Measurements from ENCODE around the gene CSNK1E. TPM values are rescaled to one million over a fixed set of nuclear protein-coding genes. Genes with fewer than 3 reads are reported as not detected.

The CSNK1E gene
- total and polyA plus RNA-seq, 2 of the 8 experiments (the other 6 are each of a cell fraction or from before 2014, with no cell fraction given) = 247 to 263 TPM

DNA sequence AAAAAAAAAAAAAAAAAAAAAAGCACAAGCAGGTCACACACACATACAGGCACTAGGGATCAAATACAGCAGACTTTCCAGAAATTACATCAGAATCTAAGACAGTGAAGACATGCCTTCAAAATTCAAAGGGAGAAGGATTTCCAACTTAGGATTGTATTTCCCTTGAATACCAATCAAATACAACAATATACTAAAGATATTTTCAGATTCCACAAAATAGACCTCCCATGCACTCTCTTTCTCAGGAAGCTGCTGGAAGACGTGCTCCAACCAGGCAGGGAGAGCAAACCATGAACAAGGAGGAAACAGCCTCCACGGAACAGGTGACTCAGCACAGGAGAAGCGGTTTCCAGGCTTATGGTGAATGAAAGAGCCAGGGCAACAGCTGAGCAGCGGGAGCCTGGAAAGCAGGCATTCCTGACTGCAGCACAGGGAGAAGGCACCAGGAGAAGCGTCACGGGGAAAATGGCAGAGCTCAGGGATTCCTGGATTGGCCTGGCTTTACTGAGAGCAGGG is 76.4 kb downstream of the CSNK1E start (continued):
- TF ChIP-seq GTF2F1 (IDR thresholded peaks at IDR 0.05; ENCODE audit: borderline replicate concordance, low read depth, low read length) (no peak), SP1 (IDR thresholded peaks at IDR 0.05; ENCODE audit: low read depth, low read length) (0 out of 2 replicates have a peak, but pooled peaks have one; percentile 53), NANOG (IDR thresholded peaks at IDR 0.05; ENCODE audit: insufficient read depth, low read depth, low read length, poor library complexity, severe bottlenecking) (no peak), YY1 (IDR thresholded peaks at IDR 0.05; ENCODE audit: low read depth, low read length) (peak; percentile 89), BACH1 (IDR thresholded peaks at IDR 0.05; ENCODE audit: low read length) (peak; percentile 99), RNF2 (IDR thresholded peaks at IDR 0.05; ENCODE audit: borderline replicate concordance, low read depth, low read length, missing control alignments, poor library complexity, severe bottlenecking) (no peak), CBX8 (IDR thresholded peaks at IDR 0.05; ENCODE audit: borderline replicate concordance, low read depth, low read length) (no peak), BRCA1 (IDR thresholded peaks at IDR 0.05; ENCODE audit: low read depth, low read length) (no peak), JUND (IDR thresholded peaks at IDR 0.05; ENCODE audit: low read length) (peak; percentile 64; the same call in 1 of the 2 replicates), E2F6 (IDR thresholded peaks at IDR 0.05) (no peak), PHF8 (conservative IDR thresholded peaks at IDR 0.05; ENCODE audit: low read depth, low read length) (no peak), SP4 (IDR thresholded peaks at IDR 0.05; ENCODE audit: low read length) (no peak), KDM4A (IDR thresholded peaks at IDR 0.05; ENCODE audit: low read depth, low read length, severe bottlenecking) (no peak), KDM5A (IDR thresholded peaks at IDR 0.05; ENCODE audit: low read length) (no peak), TAF1 (IDR thresholded peaks at IDR 0.05; ENCODE audit: low read depth, low read length) (peak; percentile 41; the same call in 1 of the 2 replicates), SP2 (IDR thresholded peaks at IDR 0.05; ENCODE audit: low read length) (no peak), RXRA (IDR thresholded peaks at IDR 0.05; ENCODE audit: insufficient read depth, low read depth, low read length) (no peak)
- TF ChIP-seq, protein P1, sequence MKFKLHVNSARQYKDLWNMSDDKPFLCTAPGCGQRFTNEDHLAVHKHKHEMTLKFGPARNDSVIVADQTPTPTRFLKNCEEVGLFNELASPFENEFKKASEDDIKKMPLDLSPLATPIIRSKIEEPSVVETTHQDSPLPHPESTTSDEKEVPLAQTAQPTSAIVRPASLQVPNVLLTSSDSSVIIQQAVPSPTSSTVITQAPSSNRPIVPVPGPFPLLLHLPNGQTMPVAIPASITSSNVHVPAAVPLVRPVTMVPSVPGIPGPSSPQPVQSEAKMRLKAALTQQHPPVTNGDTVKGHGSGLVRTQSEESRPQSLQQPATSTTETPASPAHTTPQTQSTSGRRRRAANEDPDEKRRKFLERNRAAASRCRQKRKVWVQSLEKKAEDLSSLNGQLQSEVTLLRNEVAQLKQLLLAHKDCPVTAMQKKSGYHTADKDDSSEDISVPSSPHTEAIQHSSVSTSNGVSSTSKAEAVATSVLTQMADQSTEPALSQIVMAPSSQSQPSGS (IDR thresholded peaks at IDR 0.05; ENCODE audit: low read length) = 0 out of 2 replicates have a peak, but pooled peaks have one; percentile 26

Data from H1 (cell line).